Astrocyte of the spinal cord (primary cell): ENCODE data around the gene AMELX.

Experiments used
- DNase-seq: peaks from one replicate; pipeline ENCODE4 v3.0.0; 2011; ENCODE audit warnings: low read depth, low spot score
- H3K4me3 ChIP-seq: 2 replicates; pipeline ENCODE4 v1.5.1; 2011; ENCODE audit warnings: low read depth, mild to moderate bottlenecking, low read length, moderate library complexity
- in situ Hi-C: cut with HindIII; loops from 2 replicates; pipeline ENCODE4 v1.10.0; 2017; ENCODE audit warnings: low sequenced_read_pairs
- TF ChIP-seq, protein P1 (sequence below): IDR thresholded peaks from 2 replicates; pipeline ENCODE4 v1.5.1; 2012; ENCODE audit warnings: low read depth, mild to moderate bottlenecking, low read length, inconsistent platforms

Gene AMELX

DNA sequence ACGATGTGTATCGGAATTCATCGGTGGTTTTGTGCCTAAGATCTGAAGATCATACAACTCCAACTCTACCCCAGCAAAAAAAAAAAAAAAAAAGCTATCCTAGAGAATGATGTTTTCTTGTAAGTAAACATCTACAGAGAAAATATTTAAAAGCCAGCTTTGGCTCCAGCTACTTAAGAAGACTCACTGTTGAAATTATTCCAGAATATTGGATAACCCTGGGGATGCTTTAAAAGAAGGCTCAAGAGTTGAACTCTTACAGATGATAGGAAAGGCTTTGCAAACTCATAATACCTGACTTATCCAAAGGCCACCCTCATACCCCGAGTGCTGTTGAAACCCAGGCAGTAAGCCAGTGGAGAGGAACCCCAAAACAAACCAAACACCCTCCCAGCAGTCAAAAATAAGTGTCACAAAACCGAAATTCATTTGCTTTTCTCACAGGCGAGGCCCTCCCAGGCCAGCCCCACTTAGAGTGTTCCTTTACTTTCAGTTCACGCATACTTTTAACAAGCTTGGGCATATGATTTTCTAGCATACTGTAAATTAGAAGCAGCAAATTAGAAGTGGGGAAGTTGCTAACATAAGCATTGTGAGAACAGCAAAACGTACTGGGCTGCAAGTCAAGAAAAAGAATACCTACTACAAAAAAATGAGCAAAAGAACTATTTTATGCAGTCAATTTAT lies 2.7 kb upstream of the AMELX start:
- H3K4me3 ChIP-seq = no peak overlapping the region
- DNase-seq = no peak
- TF ChIP-seq, protein P1, sequence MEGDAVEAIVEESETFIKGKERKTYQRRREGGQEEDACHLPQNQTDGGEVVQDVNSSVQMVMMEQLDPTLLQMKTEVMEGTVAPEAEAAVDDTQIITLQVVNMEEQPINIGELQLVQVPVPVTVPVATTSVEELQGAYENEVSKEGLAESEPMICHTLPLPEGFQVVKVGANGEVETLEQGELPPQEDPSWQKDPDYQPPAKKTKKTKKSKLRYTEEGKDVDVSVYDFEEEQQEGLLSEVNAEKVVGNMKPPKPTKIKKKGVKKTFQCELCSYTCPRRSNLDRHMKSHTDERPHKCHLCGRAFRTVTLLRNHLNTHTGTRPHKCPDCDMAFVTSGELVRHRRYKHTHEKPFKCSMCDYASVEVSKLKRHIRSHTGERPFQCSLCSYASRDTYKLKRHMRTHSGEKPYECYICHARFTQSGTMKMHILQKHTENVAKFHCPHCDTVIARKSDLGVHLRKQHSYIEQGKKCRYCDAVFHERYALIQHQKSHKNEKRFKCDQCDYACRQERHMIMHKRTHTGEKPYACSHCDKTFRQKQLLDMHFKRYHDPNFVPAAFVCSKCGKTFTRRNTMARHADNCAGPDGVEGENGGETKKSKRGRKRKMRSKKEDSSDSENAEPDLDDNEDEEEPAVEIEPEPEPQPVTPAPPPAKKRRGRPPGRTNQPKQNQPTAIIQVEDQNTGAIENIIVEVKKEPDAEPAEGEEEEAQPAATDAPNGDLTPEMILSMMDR = no peak
- in situ Hi-C loops = no loop called here

DNA sequence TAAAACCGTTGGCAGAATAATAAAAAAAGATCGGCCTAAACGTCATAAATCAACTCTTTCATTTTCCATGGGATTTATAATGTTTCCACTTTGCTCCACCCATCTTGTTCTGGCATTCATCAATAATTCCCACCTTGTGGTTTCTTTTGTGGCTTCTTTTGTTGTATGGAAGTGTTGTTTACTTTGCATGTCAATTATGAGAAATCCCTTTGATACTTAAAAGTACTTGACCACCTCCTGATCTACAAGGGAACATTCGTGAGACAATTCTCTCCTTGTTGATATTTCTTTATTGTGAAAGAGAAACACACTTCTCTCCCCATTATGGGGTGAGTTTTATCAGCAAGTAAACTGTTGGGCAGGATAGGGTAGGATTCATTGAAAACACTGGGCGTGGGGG lies 2.8 kb downstream of the AMELX start:
- in situ Hi-C loops = no loop called here
- H3K4me3 ChIP-seq = no peak overlapping the region
- TF ChIP-seq, protein P1 = no peak
- DNase-seq = no peak

GRCh38 chrX:11298600-11298999 lies 5.4 kb downstream of the AMELX start:
- DNase-seq = no peak
- no peak overlapping the region for H3K4me3 ChIP-seq
- TF ChIP-seq, protein P1 = no peak
- in situ Hi-C loops = no loop called here

DNA sequence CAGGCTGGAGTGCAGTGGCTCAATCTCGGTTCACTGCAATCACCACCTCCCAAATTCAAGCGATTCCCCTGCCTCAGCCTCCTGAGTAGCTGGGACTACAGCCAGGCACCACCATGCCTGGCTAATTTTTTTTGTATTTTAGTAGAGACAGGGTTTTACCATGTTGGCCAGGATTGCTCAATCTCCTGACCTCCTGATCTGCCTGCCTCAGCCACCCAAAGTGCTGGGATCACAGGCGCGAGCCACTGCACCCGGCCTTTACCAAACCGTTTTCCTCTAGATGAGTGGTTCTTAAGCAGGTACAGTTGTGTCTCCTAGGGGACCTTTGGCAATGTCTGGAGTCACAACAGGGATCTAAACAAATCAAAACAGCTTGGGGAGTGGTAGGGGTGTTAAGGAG lies 11.6 kb downstream of the AMELX start:
- in situ Hi-C loops = no loop called here
- TF ChIP-seq, protein P1 = no peak
- no peak for DNase-seq
- H3K4me3 ChIP-seq = no peak overlapping the region

- DNase-seq = no peak
- no peak overlapping the region for H3K4me3 ChIP-seq
- in situ Hi-C loops = no loop called here
- TF ChIP-seq, protein P1 = no peak
Measured at GRCh38 chrX:11305641-11306040, 12.4 kb downstream of the AMELX start.

DNA sequence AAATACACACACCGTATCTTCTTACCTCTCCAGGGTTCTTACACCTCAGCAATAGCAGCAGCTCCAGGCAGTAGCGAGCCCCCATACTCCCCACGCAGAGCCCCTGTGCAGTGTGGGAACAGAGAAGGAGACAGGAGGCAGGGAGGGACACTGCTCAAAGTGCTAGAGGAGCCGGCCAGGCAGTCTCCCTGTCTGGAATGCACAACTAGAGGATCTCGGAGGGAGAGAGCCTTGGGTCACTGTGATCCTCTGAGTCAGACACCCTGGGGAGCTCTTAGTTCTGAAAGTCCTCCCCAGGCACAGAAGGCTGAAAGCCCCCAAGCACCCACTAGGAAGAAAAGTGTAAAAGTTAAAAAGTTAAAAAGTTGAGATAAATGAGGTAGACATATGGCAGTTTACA lies 16.0 kb downstream of the AMELX start:
- DNase-seq = no peak
- TF ChIP-seq, protein P1 = no peak
- no peak overlapping the region for H3K4me3 ChIP-seq
- in situ Hi-C loops = no loop called here
